Chondrocyte (in vitro differentiated cells): ENCODE results near the gene VAPA. TPM values are rescaled to one million over a fixed set of nuclear protein-coding genes. Genes with fewer than 3 reads are reported as not detected.
A peak's percentile ranks its signal among the peaks of the same experiment; 100 is the strongest.

Experiments
- DNase-seq: peaks from one replicate; pipeline ENCODE4 v3.0.0; 2021; ENCODE audit warnings: mixed read lengths, low spot score
- H3K27ac Mint-ChIP-seq: one replicate; pipeline ENCODE4 v1.8.0; 2021; ENCODE audit warnings: mild to moderate bottlenecking, moderate library complexity, mixed read lengths; ENCODE audit not compliant: unreplicated experiment
- H3K27me3 Mint-ChIP-seq: 2 replicates; pipeline ENCODE4 v1.8.0; 2021; ENCODE audit warnings: low read depth, mixed read lengths
- H3K36me3 Mint-ChIP-seq: 2 replicates; pipeline ENCODE4 v1.8.0; 2021; ENCODE audit warnings: low read depth, mixed read lengths
- H3K4me1 Mint-ChIP-seq: 2 replicates; pipeline ENCODE4 v1.8.0; 2021; ENCODE audit warnings: low read depth, mild to moderate bottlenecking, mixed read lengths
- H3K4me3 Mint-ChIP-seq: one replicate; pipeline ENCODE4 v1.8.0; 2021; ENCODE audit warnings: mild to moderate bottlenecking, moderate library complexity, mixed read lengths; ENCODE audit not compliant: unreplicated experiment
- H3K9me3 Mint-ChIP-seq: 2 replicates; pipeline ENCODE4 v1.8.0; 2021; ENCODE audit warnings: low read depth, mixed read lengths
- CTCF ChIP-seq: fragments of 200-600 bp; sonication (generic); IDR thresholded peaks from 2 replicates; pipeline ENCODE4 v1.5.0; 2021; ENCODE audit warnings: antibody characterized with exemption, mild to moderate bottlenecking, moderate library complexity
- total RNA-seq: library from RNA; stranded (reverse); gene quantifications from 3 replicates; pipeline ENCODE4 v1.2.1, GENCODE V29; 2021

The VAPA gene
- total RNA-seq, 1 donor from 2014 or later = 143 TPM

- no peak overlapping the region for H3K4me3 Mint-ChIP-seq
- H3K27ac Mint-ChIP-seq = peak overlapping the region; percentile 75
- no peak for TF ChIP-seq CTCF
- H3K36me3 Mint-ChIP-seq = peaks cover 2% of the 10 kb centered on the region
- no peaks in the 10 kb centered on the region for H3K27me3 Mint-ChIP-seq
- H3K4me1 Mint-ChIP-seq = peaks cover 64% of the 10 kb centered on the region
- DNase-seq = no peak
- H3K9me3 Mint-ChIP-seq = no peaks in the 10 kb centered on the region
Measured at GRCh38 chr18:9926977-9927376, 13.2 kb downstream of the VAPA start.

- Mint-ChIP-seq H3K4me1 (peaks cover 67% of the 10 kb centered on the region), H3K27ac (peak overlapping the region; percentile 75), H3K4me3 (no peak overlapping the region), H3K9me3 (no peaks in the 10 kb centered on the region), H3K36me3 (peaks cover 2% of the 10 kb centered on the region), H3K27me3 (no peaks in the 10 kb centered on the region)
- no peak for DNase-seq
- no peak for TF ChIP-seq CTCF
Measured at GRCh38 chr18:9927392-9928063, 13.7 kb downstream of the VAPA start.

- H3K9me3 Mint-ChIP-seq = no peaks in the 10 kb centered on the region
- no peaks in the 10 kb centered on the region for H3K27me3 Mint-ChIP-seq
- H3K36me3 Mint-ChIP-seq = peaks cover 4% of the 10 kb centered on the region
- TF ChIP-seq CTCF = no peak
- H3K27ac Mint-ChIP-seq = no peak overlapping the region
- DNase-seq = no peak
- H3K4me1 Mint-ChIP-seq = peaks cover 72% of the 10 kb centered on the region
- H3K4me3 Mint-ChIP-seq = no peak overlapping the region
Measured at GRCh38 chr18:9928646-9929259, 14.9 kb downstream of the VAPA start.

GRCh38 chr18:9930299-9930884 lies 16.6 kb downstream of the VAPA start:
- H3K27ac Mint-ChIP-seq = no peak overlapping the region
- no peaks in the 10 kb centered on the region for H3K9me3 Mint-ChIP-seq
- no peak for DNase-seq
- peaks cover 63% of the 10 kb centered on the region for H3K4me1 Mint-ChIP-seq
- H3K27me3 Mint-ChIP-seq = no peaks in the 10 kb centered on the region
- peaks cover 6% of the 10 kb centered on the region for H3K36me3 Mint-ChIP-seq
- H3K4me3 Mint-ChIP-seq = no peak overlapping the region
- no peak for TF ChIP-seq CTCF

GRCh38 chr18:9931146-9931545 lies 17.3 kb downstream of the VAPA start:
- peaks cover 56% of the 10 kb centered on the region for H3K4me1 Mint-ChIP-seq
- no peak for DNase-seq

More at GRCh38 chr18:9931146-9931545, 17.3 kb downstream of the VAPA start:
- H3K27me3 Mint-ChIP-seq = no peaks in the 10 kb centered on the region
- no peak for TF ChIP-seq CTCF
- H3K36me3 Mint-ChIP-seq = peaks cover 6% of the 10 kb centered on the region
- H3K27ac Mint-ChIP-seq = no peak overlapping the region
- H3K9me3 Mint-ChIP-seq = no peaks in the 10 kb centered on the region
- H3K4me3 Mint-ChIP-seq = no peak overlapping the region
